CD14-positive monocyte (primary cell): ENCODE results near the gene CASTOR1. TPM values are rescaled to one million over a fixed set of nuclear protein-coding genes. Genes with fewer than 3 reads are reported as not detected.

Source experiments
- DNase-seq, 3 donors: peaks; one replicate each; pipeline ENCODE4 v3.0.0-alpha.2; 2011 to 2022
- H2AFZ ChIP-seq: 2 replicates; pipeline ENCODE4 v1.6.0; 2012; ENCODE audit warnings: mild to moderate bottlenecking, low read depth, low read length, inconsistent platforms; ENCODE audit not compliant: insufficient read depth, poor library complexity, severe bottlenecking
- H3K27ac ChIP-seq, 2 donors: 1 replicate in 1 of 2; 2 replicates in 1 of 2; pipeline ENCODE4 v1.5.1; 2012 to 2013; ENCODE audit warnings: low read length in 2 of 2, control low read depth in 1 of 2, inconsistent platforms in 1 of 2, low read depth in 1 of 2, mild to moderate bottlenecking in 1 of 2
- H3K27me3 ChIP-seq, 2 donors: one replicate each; pipeline versions ENCODE4 v1.6.0 to v1.6.1; 2011 to 2013; ENCODE audit warnings: low read length in 2 of 2; ENCODE audit not compliant: control insufficient read depth in 2 of 2, insufficient read depth in 2 of 2
- H3K36me3 ChIP-seq, 2 donors: replicated peaks in 1 of 2; 1 replicate in 1 of 2; 2 replicates in 1 of 2; pipeline versions ENCODE4 v1.5.1 to v1.6.1; 2012 to 2013; ENCODE audit warnings: low read length in 2 of 2, control low read depth in 1 of 2, inconsistent platforms in 1 of 2, mild to moderate bottlenecking in 1 of 2; ENCODE audit not compliant: insufficient read depth in 2 of 2, control insufficient read depth in 1 of 2
- H3K4me1 ChIP-seq, 2 donors: 1 replicate in 1 of 2; 2 replicates in 1 of 2; pipeline versions ENCODE4 v1.5.1 to v1.6.1; 2012 to 2013; ENCODE audit warnings: low read length in 2 of 2, control low read depth in 1 of 2, inconsistent platforms in 1 of 2, mild to moderate bottlenecking in 1 of 2, moderate library complexity in 1 of 2; ENCODE audit not compliant: insufficient read depth in 2 of 2, control insufficient read depth in 1 of 2
- H3K4me2 ChIP-seq: replicated peaks from 2 replicates; pipeline ENCODE3; 2012; ENCODE audit warnings: low read length, moderate library complexity, mild to moderate bottlenecking; ENCODE audit not compliant: poor library complexity, severe bottlenecking; ENCODE audit errors: extremely low read depth
- H3K4me3 ChIP-seq, 3 experiments: fragments of 200-600 bp in 1 of 3; sonication (generic) in 1 of 3; replicated peaks in 1 of 3; 1 replicate in 2 of 3; 2 replicates in 1 of 3; pipeline ENCODE4 v1.5.1; 2011 to 2013; ENCODE audit warnings: low read length in 3 of 3, mild to moderate bottlenecking in 3 of 3, control low read depth in 2 of 3, low read depth in 2 of 3, inconsistent platforms in 1 of 3, moderate library complexity in 1 of 3
- H3K79me2 ChIP-seq: 2 replicates; pipeline ENCODE4 v1.6.0; 2012; ENCODE audit warnings: mild to moderate bottlenecking, control low read depth, inconsistent platforms, low read length, moderate library complexity; ENCODE audit not compliant: insufficient read depth
- H3K9ac ChIP-seq: 2 replicates; pipeline ENCODE4 v1.6.0; 2017; ENCODE audit warnings: low read length, mild to moderate bottlenecking; ENCODE audit not compliant: insufficient read depth, poor library complexity, severe bottlenecking
- H3K9me3 ChIP-seq, 2 donors: replicated peaks in 1 of 2; 1 replicate in 1 of 2; 2 replicates in 1 of 2; pipeline versions ENCODE4 v1.5.1 to v1.6.1; 2012 to 2013; ENCODE audit warnings: low read length in 2 of 2, control low read depth in 1 of 2; ENCODE audit not compliant: control insufficient read depth in 1 of 2, insufficient read depth in 1 of 2
- H4K20me1 ChIP-seq: 2 replicates; pipeline ENCODE4 v1.6.0; 2012; ENCODE audit warnings: mild to moderate bottlenecking, low read length, control low read depth, moderate library complexity; ENCODE audit not compliant: insufficient read depth
- H3K27ac Mint-ChIP-seq, 7 donors: one replicate each; pipeline ENCODE4 v1.8.0; 2020; ENCODE audit warnings: mild to moderate bottlenecking in 7 of 7, mixed read lengths in 7 of 7, moderate library complexity in 6 of 7, inconsistent platforms in 2 of 7
- H3K27me3 Mint-ChIP-seq, 3 donors: one replicate each; pipeline ENCODE4 v1.8.0; 2021 to 2022; ENCODE audit warnings: low read depth in 3 of 3, mild to moderate bottlenecking in 3 of 3, mixed read lengths in 3 of 3, moderate library complexity in 3 of 3, inconsistent platforms in 1 of 3
- H3K36me3 Mint-ChIP-seq, 2 donors: one replicate each; pipeline ENCODE4 v1.8.0; 2020; ENCODE audit warnings: mixed read lengths in 2 of 2, inconsistent platforms in 1 of 2, mild to moderate bottlenecking in 1 of 2
- H3K4me1 Mint-ChIP-seq: one replicate; pipeline ENCODE4 v1.8.0; 2020; ENCODE audit warnings: mild to moderate bottlenecking, mixed read lengths
- H3K4me3 Mint-ChIP-seq, 2 donors: one replicate each; pipeline ENCODE4 v1.8.0; 2020; ENCODE audit warnings: mild to moderate bottlenecking in 2 of 2, mixed read lengths in 2 of 2, moderate library complexity in 1 of 2
- H3K9me3 Mint-ChIP-seq, 7 donors: one replicate each; pipeline ENCODE4 v1.8.0; 2020 to 2022; ENCODE audit warnings: mixed read lengths in 7 of 7, mild to moderate bottlenecking in 6 of 7, moderate library complexity in 6 of 7, inconsistent platforms in 2 of 7
- WGBS: methylation state at CpG from one replicate; pipeline ENCODE4 v1.1.5; 2013; ENCODE audit warnings: missing lambda C conversion rate; ENCODE audit not compliant: insufficient coverage; 5-methylcytosine and 5-hydroxymethylcytosine counted together
- intact Hi-C, 2 donors: fragments of 100-400 bp; cut with micrococcal nuclease; formaldehyde crosslinking; loops; one replicate each; pipeline versions ENCODE4 v1.15.0 to v1.15.1; 2023
- polyA plus RNA-seq, 3 donors: library from polyadenylated mRNA; depleted of rRNA in 1 of 3; unstranded in 2 of 3; stranded (reverse) in 1 of 3; fragments of 300-500 nt in 2 of 3; fragments of >200 nt in 1 of 3; fragmentation: Illumina TruSeq in 2 of 3; gene quantifications; 1 replicate in 2 of 3; 2 replicates in 1 of 3; pipeline ENCODE4 v1.2.3, GENCODE V29; 2012 to 2021
- TF ChIP-seq, protein P1 (sequence below): fragments of 200-600 bp; IDR thresholded peaks from one replicate; pipeline ENCODE4 v1.8.0; 2022; ENCODE audit warnings: antibody characterized with exemption, mild to moderate bottlenecking

CASTOR1 gene
- polyA plus RNA-seq, 3 donors, result 6.4 to 15.5 (median 6.5) TPM

GRCh38 chr22:30262917-30263741 is 26.2 kb downstream of the CASTOR1 start:
- H2AFZ ChIP-seq, result no peak overlapping the region
- peak overlapping the region; percentile 67 for H3K4me2 ChIP-seq
- H3K79me2 ChIP-seq, result no peaks in the 10 kb centered on the region
- H3K27ac Mint-ChIP-seq, result peak overlapping the region; percentile 76 to 99 (median 99)
- H3K9ac ChIP-seq, result peak overlapping the region; percentile 65
- DNase-seq, result peak; percentile 98 to 100 (median 98)
- no peaks in the 10 kb centered on the region for H3K36me3 ChIP-seq
- H3K9me3 Mint-ChIP-seq, result peaks cover 0 to 1% (median 0%) of the 10 kb centered on the region in 7 donors
- peaks cover 75 to 79% of the 10 kb centered on the region in 2 donors for H3K4me1 ChIP-seq
- H3K27ac ChIP-seq, result peak overlapping the region; percentile 34 to 82
- H3K4me1 Mint-ChIP-seq, result peaks cover 73% of the 10 kb centered on the region
- no peaks in the 10 kb centered on the region for H3K27me3 ChIP-seq
- peaks cover 12 to 16% (median 12%) of the 10 kb centered on the region in 3 donors for H3K27me3 Mint-ChIP-seq
- intact Hi-C loops, result loop anchor here (1.0 to 2.0 kb wide), 3 partner anchors 10 to 66 kb away; no protein-coding TSS in a partner anchor
- TF ChIP-seq, protein P1, sequence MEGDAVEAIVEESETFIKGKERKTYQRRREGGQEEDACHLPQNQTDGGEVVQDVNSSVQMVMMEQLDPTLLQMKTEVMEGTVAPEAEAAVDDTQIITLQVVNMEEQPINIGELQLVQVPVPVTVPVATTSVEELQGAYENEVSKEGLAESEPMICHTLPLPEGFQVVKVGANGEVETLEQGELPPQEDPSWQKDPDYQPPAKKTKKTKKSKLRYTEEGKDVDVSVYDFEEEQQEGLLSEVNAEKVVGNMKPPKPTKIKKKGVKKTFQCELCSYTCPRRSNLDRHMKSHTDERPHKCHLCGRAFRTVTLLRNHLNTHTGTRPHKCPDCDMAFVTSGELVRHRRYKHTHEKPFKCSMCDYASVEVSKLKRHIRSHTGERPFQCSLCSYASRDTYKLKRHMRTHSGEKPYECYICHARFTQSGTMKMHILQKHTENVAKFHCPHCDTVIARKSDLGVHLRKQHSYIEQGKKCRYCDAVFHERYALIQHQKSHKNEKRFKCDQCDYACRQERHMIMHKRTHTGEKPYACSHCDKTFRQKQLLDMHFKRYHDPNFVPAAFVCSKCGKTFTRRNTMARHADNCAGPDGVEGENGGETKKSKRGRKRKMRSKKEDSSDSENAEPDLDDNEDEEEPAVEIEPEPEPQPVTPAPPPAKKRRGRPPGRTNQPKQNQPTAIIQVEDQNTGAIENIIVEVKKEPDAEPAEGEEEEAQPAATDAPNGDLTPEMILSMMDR, result peak; percentile 100
- H3K36me3 Mint-ChIP-seq, result peaks cover 9 to 17% of the 10 kb centered on the region in 2 donors
- H3K9me3 ChIP-seq, result no peaks in the 10 kb centered on the region
- 5% methylated on average over 13 of the region's 27 CpGs for WGBS
- no peaks in the 10 kb centered on the region for H4K20me1 ChIP-seq
- H3K4me3 Mint-ChIP-seq, result peak overlapping the region; percentile 78 to 94
- peak overlapping the region in 1 of 3 experiments; percentile 56 for H3K4me3 ChIP-seq

GRCh38 chr22:30262112-30262511 is 27.2 kb downstream of the CASTOR1 start:
- Histone ChIP-seq H3K27ac (no peak overlapping the region), H3K9me3 (no peaks in the 10 kb centered on the region), H3K36me3 (no peaks in the 10 kb centered on the region), H3K4me3 (peak overlapping the region in 1 of 3 experiments; percentile 30), H2AFZ (no peak overlapping the region), H3K4me1 (peaks cover 67 to 73% of the 10 kb centered on the region in 2 donors), H4K20me1 (no peaks in the 10 kb centered on the region), H3K27me3 (no peaks in the 10 kb centered on the region), H3K4me2 (peak overlapping the region; percentile 26), H3K9ac (no peak overlapping the region), H3K79me2 (no peaks in the 10 kb centered on the region)
- 92% methylated on average over 4 of the region's 4 CpGs for WGBS
- no peak for DNase-seq
- H3K9me3 Mint-ChIP-seq, result peaks cover 0 to 1% (median 0%) of the 10 kb centered on the region in 7 donors
- TF ChIP-seq, protein P1, result no peak
- H3K4me3 Mint-ChIP-seq, result peak overlapping the region in 1 of 2 donors; percentile 94
- H3K36me3 Mint-ChIP-seq, result peaks cover 9 to 17% of the 10 kb centered on the region in 2 donors
- H3K27me3 Mint-ChIP-seq, result peaks cover 11 to 19% (median 12%) of the 10 kb centered on the region in 3 donors
- peaks cover 69% of the 10 kb centered on the region for H3K4me1 Mint-ChIP-seq
- H3K27ac Mint-ChIP-seq, result peak overlapping the region in 6 of 7 donors; percentile 79 to 99 (median 90)
- intact Hi-C loops, result loop anchor here (2.0 kb wide), 2 partner anchors 25 to 65 kb away; no protein-coding TSS in a partner anchor
